C4-2B (cell line): ENCODE data around the gene CFAP161.
"Not testable (repeated sequence)": the region's sequence is repeated elsewhere in the genome, so short reads cannot be mapped to it uniquely, and the experiment has no call there.

ENCODE experiments used
- H3K27ac ChIP-seq: fragments of 450-650 bp; 2 replicates; pipeline ENCODE4 v1.5.1; 2017
- CTCF ChIP-seq: fragments of 450-650 bp; conservative IDR thresholded peaks from 2 replicates; pipeline ENCODE4 v1.5.1; 2017; ENCODE audit warnings: mild to moderate bottlenecking
- ZFX ChIP-seq: fragments of 450-650 bp; IDR thresholded peaks from 2 replicates; pipeline ENCODE4 v1.6.1; 2017

Gene CFAP161

DNA sequence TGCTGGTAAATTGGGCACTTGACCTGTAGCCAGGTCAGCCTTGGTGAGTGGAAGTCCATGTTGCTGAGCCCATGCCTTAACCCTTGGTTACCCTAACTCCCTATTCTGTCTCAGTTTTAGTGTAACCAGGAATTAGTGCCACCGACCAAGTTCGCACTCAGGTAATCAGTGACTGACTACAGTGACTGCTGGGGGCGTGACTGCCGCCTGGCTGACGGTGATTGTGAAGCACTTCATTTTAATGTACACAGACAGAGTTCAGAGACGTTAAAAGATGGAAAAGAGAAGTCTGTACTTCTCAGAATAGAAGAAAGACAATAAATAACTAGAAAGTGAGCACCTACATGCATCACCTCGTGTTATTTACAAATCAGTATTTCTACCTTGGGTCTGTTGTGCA is 17.3 kb downstream of the CFAP161 start:
- no peak for TF ChIP-seq ZFX
- TF ChIP-seq CTCF = no peak
- H3K27ac ChIP-seq = no peak overlapping the region

- no peak overlapping the region for H3K27ac ChIP-seq
- TF ChIP-seq ZFX (no peak), CTCF (peak; percentile 18)
Observed at GRCh38 chr15:81152339-81152738, 18.3 kb downstream of the CFAP161 start.

- TF ChIP-seq CTCF = no peak
- TF ChIP-seq ZFX = no peak
- H3K27ac ChIP-seq = no peak overlapping the region
Observed at GRCh38 chr15:81152799-81153198, 18.7 kb downstream of the CFAP161 start.

DNA sequence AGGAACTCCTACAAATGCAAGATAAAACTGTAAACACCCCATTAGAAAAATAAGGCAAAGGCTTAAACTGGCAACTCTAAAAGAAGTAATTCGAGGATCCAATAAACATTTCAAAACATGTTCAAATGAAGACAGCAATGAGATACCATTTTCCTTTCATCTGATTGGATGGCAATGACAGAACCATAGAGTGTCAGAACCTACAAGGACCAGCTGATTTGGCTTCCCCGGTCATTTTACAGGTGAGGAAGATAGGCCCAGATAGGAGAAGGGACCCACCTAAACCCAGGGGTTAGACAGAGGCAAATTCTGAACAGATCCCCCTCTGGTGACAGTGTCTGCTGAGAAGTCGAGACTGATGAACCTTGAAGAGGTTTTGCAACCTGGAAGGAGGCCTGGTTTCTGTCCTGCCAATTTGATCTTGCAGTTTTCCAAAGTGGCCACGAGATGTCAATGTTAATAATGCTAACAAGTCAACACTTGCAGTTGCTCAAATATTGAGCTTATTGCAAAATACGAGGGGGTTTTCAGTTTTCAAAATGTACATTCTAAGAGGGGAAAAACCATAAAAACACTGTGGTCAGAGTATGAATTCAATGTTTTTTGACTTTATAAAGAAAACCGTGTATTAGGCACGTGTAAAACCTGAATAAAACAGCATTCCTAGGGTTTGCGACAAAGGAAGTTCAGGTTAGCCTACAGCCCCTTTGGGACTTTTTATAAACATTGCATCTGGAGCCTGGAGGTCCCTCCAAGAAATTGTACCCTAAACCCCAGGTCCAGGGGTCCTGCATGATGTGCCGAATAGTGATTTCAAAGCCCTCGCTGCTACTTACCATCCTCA is 21.5 kb downstream of the CFAP161 start:
- TF ChIP-seq ZFX (no peak), CTCF (peak; percentile 82)
- H3K27ac ChIP-seq = no peak overlapping the region

DNA sequence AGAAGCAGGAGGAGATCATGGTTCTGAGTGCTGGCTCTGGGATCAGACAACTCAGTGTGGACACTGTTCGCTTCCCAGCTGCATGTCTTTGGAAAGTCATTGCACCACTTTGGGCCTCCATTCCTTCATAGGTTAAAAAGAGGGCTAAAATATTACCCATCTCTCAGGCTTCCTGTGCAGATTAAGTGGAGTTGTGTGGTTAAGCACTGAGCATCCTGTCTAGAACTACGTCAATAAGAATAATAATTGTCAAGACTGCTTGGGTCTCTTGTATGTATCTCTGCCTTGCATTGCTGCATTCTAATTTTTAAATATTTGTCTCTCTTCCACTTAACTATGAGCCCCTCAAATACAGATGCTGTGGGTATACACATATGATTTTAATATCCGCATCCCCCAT is 22.3 kb downstream of the CFAP161 start:
- no peak for TF ChIP-seq CTCF
- no peak for TF ChIP-seq ZFX
- no peak overlapping the region for H3K27ac ChIP-seq

GRCh38 chr15:81157195-81157938 is 23.3 kb downstream of the CFAP161 start:
- no peak for TF ChIP-seq CTCF
- no peak for TF ChIP-seq ZFX
- no peak overlapping the region for H3K27ac ChIP-seq

GRCh38 chr15:81157939-81158223 is 23.8 kb downstream of the CFAP161 start:
- TF ChIP-seq ZFX = no peak
- TF ChIP-seq CTCF = no peak
- no peak overlapping the region for H3K27ac ChIP-seq

DNA sequence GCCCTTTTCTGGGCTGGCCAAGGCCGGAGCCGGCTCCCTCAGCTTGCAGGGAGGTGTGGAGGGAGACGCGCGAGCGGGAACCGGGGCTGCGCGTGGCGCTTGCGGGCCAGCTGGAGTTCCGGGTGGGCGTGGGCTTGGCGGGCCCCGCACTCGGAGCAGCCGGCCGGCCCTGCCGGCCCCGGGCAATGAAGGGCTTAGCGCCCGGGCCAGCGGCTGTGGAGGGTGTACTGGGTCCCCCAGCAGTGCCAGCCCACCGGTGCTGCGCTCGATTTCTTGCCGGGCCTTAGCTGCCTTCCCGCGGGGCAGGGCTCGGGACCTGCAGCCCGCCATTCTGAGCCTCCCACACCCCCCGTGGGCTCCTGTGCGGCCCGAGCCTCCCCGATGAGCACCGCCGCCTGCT is 24.5 kb downstream of the CFAP161 start:
- H3K27ac ChIP-seq = not testable (repeated sequence)
